ENCODE data around the gene SH3PXD2B. TPM values are rescaled to one million over a fixed set of nuclear protein-coding genes. Genes with fewer than 3 reads are reported as not detected.

Gene SH3PXD2B
- total and polyA plus RNA-seq, 11 donors, result 1.1 to 22.7 (median 6.9) TPM

GRCh38 chr5:172426086-172426485 lies 28.2 kb downstream of the SH3PXD2B start:
- H3K9me3 ChIP-seq, result no peaks in the 10 kb centered on the region
- intact Hi-C loops (cut with DNase I), result no loop called here
- H3K27ac ChIP-seq, result peak overlapping the region in 3 of 12 donors; percentile 2 to 72 (median 63)
- ATAC-seq, result no peak
- TF ChIP-seq CTCF (IDR thresholded peaks at IDR 0.05) (no peak), POLR2A (IDR thresholded peaks at IDR 0.05) (no peak)
- no peak overlapping the region for H3K4me3 ChIP-seq
- no peaks in the 10 kb centered on the region for H3K27me3 ChIP-seq
- WGBS, 4 donors, result 77 to 86% (median 82%) methylated on average over 7 of the region's 7 CpGs
- H3K4me1 ChIP-seq, result peaks cover 3 to 48% (median 21%) of the 10 kb centered on the region in 12 donors
- H3K36me3 ChIP-seq, result peaks cover 0 to 12% (median 0%) of the 10 kb centered on the region in 9 donors
- DNase-seq, result peak in 1 of 5 donors; percentile 13

GRCh38 chr5:172425402-172425801 lies 28.9 kb downstream of the SH3PXD2B start:
- H3K27ac ChIP-seq, result peak overlapping the region in 2 of 12 donors; percentile 18 to 56
- WGBS, 4 donors, result 53 to 85% (median 75%) methylated on average over 12 of the region's 12 CpGs

GRCh38 chr5:172424808-172425207 lies 29.5 kb downstream of the SH3PXD2B start:
- no peak for TF ChIP-seq POLR2A (IDR thresholded peaks at IDR 0.05)
- TF ChIP-seq CTCF (IDR thresholded peaks at IDR 0.05), result no peak
- no peak overlapping the region for H3K4me3 ChIP-seq
- H3K9me3 ChIP-seq, result no peaks in the 10 kb centered on the region
- H3K36me3 ChIP-seq, result peaks cover 0 to 22% (median 0%) of the 10 kb centered on the region in 9 donors
- H3K4me1 ChIP-seq, result peaks cover 0 to 48% (median 17%) of the 10 kb centered on the region in 12 donors
- DNase-seq (peak in 1 of 5 donors; percentile 20), ATAC-seq (no peak)
- intact Hi-C loops (cut with DNase I), result no loop called here
- 83 to 96% (median 91%) methylated on average over 6 of the region's 6 CpGs for WGBS, 4 donors
- no peaks in the 10 kb centered on the region for H3K27me3 ChIP-seq
- H3K27ac ChIP-seq, result peak overlapping the region in 2 of 12 donors; percentile 18 to 56

More at GRCh38 chr5:172425402-172425801, 28.9 kb downstream of the SH3PXD2B start:
- Histone ChIP-seq H3K27me3 (no peaks in the 10 kb centered on the region), H3K36me3 (peaks cover 0 to 19% (median 0%) of the 10 kb centered on the region in 9 donors), H3K4me1 (peaks cover 3 to 48% (median 18%) of the 10 kb centered on the region in 12 donors), H3K4me3 (no peak overlapping the region), H3K9me3 (no peaks in the 10 kb centered on the region)
- ATAC-seq (no peak), DNase-seq (no peak)
- intact Hi-C loops (cut with DNase I), result no loop called here
- TF ChIP-seq POLR2A (IDR thresholded peaks at IDR 0.05) (no peak), CTCF (IDR thresholded peaks at IDR 0.05) (no peak)

GRCh38 chr5:172424111-172424490 lies 30.2 kb downstream of the SH3PXD2B start:
- WGBS, 4 donors, result 90 to 94% (median 92%) methylated on average over 3 of the region's 3 CpGs
- H3K4me1 ChIP-seq, result peaks cover 0 to 48% (median 18%) of the 10 kb centered on the region in 12 donors

More at GRCh38 chr5:172424111-172424490, 30.2 kb downstream of the SH3PXD2B start:
- TF ChIP-seq CTCF (IDR thresholded peaks at IDR 0.05) (no peak), POLR2A (IDR thresholded peaks at IDR 0.05) (no peak)
- no peak overlapping the region for H3K4me3 ChIP-seq
- intact Hi-C loops (cut with DNase I), result no loop called here
- ATAC-seq (no peak), DNase-seq (no peak)
- peak overlapping the region in 2 of 12 donors; percentile 31 to 56 for H3K27ac ChIP-seq
- no peaks in the 10 kb centered on the region for H3K9me3 ChIP-seq
- H3K36me3 ChIP-seq, result peaks cover 0 to 22% (median 0%) of the 10 kb centered on the region in 9 donors
- H3K27me3 ChIP-seq, result no peaks in the 10 kb centered on the region
